NCI-H2029 (cell line): Measurements from ENCODE around the gene FBXO3.
"Not testable (repeated sequence)": the region's sequence is repeated elsewhere in the genome, so short reads cannot be mapped to it uniquely, and the experiment has no call there.

ENCODE experiments used
- DNase-seq: peaks from one replicate; lab custom pipeline; 2025; lab: John Stamatoyannopoulos, UW

The FBXO3 gene

DNA sequence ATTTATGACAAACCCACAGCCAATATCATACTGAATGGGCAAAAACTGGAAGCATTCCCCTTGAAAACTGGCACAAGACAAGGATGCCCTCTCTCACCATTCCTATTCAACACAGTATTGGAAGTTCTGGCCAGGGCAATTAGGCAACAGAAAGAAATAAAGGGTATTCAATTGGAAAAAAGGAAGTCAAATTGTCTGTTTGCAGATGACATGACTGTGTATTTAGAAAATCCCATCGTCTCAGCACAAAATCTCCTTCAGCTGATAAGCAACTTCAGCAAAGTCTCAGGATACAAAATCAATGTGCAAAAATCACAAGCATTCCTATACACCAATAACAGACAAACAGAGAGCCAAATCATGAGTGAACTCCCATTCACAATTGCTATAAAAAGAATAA lies 46.8 kb downstream of the FBXO3 start:
- not testable (repeated sequence) for DNase-seq

GRCh38 chr11:33725496-33725895 lies 48.8 kb downstream of the FBXO3 start:
- no peak for DNase-seq

GRCh38 chr11:33724644-33725035 lies 49.7 kb downstream of the FBXO3 start:
- peak; percentile 2 for DNase-seq

DNA sequence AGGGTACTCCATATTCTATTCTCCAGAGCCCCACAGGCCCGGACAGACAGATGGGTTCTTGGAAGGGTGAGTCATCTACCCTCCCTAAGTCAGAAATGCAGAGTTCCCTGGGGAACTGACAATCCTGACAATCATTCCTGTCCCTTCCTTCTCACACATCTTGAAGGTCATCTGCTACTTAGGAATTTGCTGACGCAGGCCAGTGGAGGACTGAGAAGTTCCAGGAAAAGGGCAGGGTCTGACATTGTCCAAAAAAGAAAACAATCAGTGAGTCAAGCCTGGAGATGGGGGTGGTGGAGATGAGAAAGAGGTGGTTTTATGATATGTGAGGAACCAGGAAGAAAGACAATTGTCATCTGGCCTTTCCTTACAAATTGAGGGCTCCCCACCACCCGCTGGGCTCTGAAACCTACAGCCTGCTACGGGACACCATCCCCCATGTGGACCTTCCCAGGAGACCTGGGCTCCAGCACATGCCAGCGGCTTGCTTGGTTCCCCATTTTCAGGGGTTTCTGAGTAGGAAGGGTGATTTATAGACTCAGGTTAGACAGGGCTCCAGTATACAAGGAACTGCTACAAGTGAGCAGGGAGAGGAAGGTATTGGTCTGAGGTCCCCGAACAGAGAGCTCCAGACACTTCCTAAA lies 51.0 kb downstream of the FBXO3 start:
- no peak for DNase-seq

DNA sequence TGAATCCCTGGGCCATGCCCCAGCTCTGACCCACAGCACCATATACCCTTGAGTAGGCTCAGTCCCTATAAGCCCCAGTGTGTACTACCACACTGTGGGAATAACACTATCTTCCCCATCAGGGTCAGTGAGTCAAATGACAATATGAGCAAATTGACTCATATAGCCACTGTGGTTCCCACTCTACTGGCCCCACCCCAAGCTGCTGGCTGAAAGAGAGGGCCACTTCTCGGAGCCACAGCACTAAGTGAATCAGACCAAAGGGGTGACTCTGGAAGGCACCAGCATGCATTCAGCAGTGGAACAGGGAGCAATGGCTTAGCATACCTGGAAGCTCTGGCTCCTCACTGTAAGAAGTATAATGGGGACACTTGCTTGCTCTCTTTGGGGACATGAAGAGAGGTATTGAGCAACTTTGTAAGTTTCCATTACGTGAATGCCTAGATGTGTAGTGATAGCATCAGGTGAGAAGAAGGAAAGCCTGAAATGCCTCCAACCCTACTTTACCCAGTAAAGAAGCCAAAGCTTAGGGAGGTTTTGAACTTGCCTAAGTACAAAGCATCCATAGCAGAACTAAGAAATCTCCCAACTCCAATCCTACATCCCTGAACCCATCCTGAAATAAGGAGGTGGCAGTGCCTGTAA lies 51.6 kb downstream of the FBXO3 start:
- no peak for DNase-seq

DNA sequence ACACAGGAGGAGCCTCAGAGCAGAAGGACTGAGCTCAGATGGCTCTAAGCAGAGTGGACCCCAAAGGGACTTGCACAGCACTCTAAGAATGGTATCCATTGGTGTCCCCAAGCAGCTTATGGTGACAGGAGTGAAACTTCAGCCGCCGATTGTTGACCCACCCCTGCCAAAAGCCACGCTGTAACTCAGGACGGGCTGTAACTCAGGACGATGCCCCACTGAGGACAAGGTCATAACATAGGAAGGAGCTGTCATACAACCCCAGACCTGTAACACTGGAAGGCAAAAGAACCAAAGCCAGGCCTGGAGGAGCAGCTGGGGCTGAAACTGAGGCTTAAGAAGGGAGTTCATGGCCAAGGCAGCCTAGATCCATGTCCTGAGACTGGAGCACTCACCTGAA lies 52.3 kb downstream of the FBXO3 start:
- DNase-seq = no peak

- DNase-seq = no peak
Observed at GRCh38 chr11:33721426-33721825, 52.9 kb downstream of the FBXO3 start.

GRCh38 chr11:33719587-33719986 lies 54.7 kb downstream of the FBXO3 start:
- no peak for DNase-seq

DNA sequence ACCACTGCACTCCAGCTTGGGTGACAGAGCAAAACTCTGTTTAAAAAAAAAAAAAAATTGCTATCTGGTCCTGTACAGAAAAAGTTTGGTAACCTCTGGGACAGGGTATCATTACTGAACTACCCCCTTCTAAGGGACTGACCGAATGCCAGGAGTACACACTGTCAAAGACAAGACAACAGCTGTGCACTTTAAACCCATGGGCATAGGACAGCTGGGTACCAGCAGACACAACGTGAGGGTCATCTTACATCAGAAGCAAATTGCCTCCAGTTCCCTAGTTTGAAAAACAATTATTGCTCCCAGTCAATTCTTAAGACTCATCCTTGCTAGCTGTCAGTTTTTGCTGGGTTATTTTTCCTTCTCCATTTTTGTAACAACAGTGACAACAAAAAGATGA lies 55.9 kb downstream of the FBXO3 start:
- DNase-seq = no peak

GRCh38 chr11:33716243-33716642 lies 58.1 kb downstream of the FBXO3 start:
- DNase-seq = no peak

DNA sequence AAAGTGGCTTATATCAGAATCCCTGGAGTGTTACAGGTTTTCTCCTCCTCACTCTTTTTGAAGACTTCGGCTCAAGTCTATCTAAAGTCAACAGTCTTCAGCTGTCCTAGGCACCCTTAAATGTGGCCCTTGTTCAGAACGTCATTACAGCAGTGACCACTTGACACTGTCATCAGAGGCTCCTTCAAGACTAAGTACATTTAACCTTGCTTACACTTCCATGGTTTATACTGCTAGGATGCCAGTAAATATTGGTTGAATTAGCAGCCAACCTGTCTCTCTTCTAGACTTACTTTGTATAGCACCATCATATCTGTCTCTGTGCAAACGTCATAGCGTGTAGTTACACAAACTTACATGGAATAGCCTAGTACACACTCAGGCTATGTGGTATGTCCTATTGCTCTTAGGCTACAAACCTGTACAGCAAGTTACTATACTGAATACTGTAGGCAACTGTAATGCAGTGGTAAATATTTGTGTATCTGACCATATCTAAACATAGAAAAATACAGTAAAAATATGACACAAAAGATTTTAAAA lies 60.4 kb downstream of the FBXO3 start:
- peak; percentile 19 for DNase-seq

DNA sequence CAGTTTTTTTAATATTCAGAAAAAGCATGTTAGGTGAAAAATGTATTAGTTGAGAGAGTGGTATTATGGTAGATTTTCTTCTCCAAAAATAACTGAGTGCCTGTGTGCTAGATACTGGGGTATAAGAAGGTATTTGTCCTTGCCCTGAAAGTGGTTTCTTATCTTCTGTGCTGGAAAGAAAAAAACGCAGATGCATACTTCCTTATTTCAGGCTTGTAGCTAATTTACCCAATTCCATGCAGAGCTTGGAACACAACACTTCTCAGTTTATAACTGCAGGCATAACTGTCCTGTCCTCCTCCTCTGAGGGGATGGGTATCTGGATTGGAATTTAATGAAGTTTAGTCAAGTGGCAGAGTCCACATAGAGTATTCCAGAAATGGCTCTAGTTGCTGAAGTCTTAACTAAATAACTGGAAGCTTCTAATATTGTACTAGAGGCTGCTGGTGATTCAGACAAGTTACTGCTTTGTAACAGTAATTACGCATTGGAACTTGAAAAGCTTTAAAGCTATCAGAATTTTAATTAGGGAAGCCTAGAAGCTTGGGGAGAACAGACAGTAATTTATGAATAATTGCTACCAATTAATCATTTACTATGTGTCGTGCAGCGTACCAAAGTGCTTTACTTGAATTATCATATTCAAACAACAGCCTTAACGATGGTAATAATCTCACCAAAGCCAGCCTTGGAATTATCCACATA lies 61.0 kb downstream of the FBXO3 start:
- no peak for DNase-seq

GRCh38 chr11:33712436-33712835 lies 61.9 kb downstream of the FBXO3 start:
- DNase-seq = no peak

- DNase-seq = no peak
Observed at GRCh38 chr11:33709466-33709865, 64.9 kb downstream of the FBXO3 start.

GRCh38 chr11:33708985-33709384 lies 65.3 kb downstream of the FBXO3 start:
- no peak for DNase-seq

DNA sequence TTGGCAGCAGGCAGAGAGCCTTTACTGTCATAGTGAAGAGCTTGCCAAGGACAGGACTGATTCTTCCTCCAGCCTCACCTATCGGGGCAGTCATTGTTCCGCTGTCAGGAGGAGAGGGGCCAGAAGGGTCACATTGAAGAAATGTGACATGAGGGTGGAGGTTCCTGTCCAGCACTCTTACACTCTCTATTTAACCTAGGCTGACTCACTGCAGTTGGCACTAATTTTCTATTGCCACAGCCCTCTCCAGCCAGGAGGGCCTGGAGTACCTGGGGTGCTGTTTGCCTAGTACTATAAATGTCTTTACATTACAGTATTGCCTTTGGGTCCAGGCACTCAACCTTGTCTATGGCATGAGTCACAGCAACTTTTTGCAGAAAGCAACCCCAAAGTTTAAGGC lies 66.5 kb downstream of the FBXO3 start:
- peak; percentile 36 for DNase-seq

- DNase-seq = no peak
Observed at GRCh38 chr11:33706966-33707365, 67.4 kb downstream of the FBXO3 start.

- DNase-seq = no peak
Observed at GRCh38 chr11:33706546-33706945, 67.8 kb downstream of the FBXO3 start.

DNA sequence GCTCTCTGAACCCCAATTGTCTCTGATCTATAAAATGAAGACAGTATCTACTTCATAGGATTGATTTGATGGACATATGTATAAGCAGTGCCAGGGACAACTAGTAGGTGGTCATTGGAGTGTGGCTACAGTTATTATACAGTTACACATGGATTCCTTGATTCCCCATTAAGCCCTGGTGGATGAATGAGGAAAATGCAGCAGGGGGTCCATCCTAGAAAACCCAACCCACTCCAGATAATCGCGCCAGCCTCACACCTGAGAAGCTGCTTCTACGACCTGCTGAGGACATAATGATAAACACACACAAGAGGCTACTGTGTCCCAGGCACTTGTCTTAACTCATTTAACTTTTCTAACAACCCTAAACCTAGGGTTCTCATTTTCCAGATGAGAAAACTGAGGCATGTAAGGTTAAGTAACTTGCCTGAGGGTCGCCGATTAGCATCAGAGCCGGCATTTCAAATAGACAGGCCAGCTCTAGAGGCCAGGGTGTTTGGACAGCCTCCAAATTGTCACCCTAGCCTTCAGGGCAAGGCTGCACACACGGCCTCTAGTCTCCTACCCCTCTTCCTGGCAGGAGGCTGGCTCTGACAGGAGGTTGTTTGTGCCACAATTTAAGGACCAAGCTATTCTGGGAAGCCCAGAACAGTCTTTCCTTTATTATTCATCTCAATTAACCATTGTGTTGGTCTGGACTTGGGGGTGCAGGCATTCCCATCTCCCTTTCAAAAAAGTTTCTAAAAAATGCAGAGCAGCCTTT lies 69.9 kb downstream of the FBXO3 start:
- peak; percentile 13 for DNase-seq

GRCh38 chr11:33703788-33704187 lies 70.5 kb downstream of the FBXO3 start:
- no peak for DNase-seq

DNA sequence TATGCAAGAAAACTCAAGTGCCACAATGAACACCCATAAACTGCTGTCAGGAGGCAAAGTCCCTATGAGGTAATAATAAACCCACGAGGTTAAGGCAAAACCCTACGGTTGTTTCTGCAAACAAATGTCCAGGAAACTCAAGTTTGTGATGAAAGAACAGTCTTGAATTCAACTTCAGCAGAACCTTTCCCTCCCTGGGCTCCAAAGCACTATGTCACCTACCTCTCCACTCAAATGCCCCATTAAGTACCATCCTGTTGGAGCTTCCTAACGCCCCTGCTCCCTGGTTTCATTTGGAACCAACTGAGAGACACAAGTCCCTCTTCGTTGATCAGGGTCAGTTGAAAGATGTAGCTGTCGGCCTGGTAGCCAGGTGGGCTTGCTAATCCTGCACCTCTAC lies 71.1 kb downstream of the FBXO3 start:
- no peak for DNase-seq
